ENCODE data around the gene PPP2R2C. TPM values are rescaled to one million over a fixed set of nuclear protein-coding genes. Genes with fewer than 3 reads are reported as not detected.

Gene PPP2R2C
- total RNA-seq, 1 donor from 2014 or later: not detected

DNA sequence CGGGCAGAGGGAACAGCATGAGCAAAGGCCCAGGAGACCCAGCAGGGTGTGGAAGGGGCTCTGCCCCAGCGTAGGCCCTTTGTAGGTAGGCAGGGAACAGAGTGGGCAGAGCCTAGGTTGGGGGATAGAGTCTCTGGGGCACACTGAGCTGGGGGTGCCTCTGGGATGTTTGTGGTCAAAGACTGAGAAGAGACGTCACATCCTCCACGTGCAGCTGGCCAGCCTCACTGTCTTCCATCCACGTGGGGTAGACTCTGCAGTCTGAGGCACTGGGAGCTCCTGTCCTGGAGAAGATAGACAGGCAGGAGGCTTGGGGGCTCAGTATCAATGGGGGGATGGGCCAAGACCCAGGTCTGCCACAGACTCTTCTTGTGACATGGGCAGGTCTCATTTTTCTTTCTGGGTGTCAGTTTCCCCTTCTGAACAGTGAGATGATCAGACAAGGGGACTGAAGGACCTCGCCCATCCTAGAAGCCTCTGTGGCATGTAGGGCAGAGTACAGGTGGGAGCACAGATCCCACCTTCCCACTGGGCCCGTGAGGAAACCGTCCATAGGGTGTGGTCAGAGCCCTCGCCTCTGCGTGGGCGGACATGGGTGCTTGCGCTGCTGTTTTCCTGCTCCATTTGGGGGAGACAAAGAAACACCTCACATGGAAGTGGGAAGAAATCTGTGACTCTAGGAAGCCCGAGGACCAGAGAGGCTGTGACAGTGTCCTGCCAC lies 179.9 kb downstream of the PPP2R2C start:
- Histone ChIP-seq H3K36me3 (ENCODE audit: control insufficient read depth in 3 of 3, insufficient read depth in 3 of 3, low read length in 3 of 3) (peaks cover 44 to 47% (median 44%) of the 10 kb centered on the region in 3 donors), H3K27ac (ENCODE audit: low read depth, low read length) (no peak overlapping the region), H3K4me1 (ENCODE audit: control insufficient read depth in 3 of 3, insufficient read depth in 3 of 3, low read length in 3 of 3) (no peaks in the 10 kb centered on the region), H3K9ac (ENCODE audit: low read depth in 1 of 3, low read length in 3 of 3) (no peak overlapping the region), H3K27me3 (ENCODE audit: control insufficient read depth in 3 of 3, insufficient read depth in 3 of 3, low read length in 3 of 3) (no peaks in the 10 kb centered on the region), H3K9me3 (ENCODE audit: control insufficient read depth in 3 of 3, low read length in 3 of 3) (no peaks in the 10 kb centered on the region), H3K4me3 (ENCODE audit: low read length in 3 of 3) (no peak overlapping the region)

DNA sequence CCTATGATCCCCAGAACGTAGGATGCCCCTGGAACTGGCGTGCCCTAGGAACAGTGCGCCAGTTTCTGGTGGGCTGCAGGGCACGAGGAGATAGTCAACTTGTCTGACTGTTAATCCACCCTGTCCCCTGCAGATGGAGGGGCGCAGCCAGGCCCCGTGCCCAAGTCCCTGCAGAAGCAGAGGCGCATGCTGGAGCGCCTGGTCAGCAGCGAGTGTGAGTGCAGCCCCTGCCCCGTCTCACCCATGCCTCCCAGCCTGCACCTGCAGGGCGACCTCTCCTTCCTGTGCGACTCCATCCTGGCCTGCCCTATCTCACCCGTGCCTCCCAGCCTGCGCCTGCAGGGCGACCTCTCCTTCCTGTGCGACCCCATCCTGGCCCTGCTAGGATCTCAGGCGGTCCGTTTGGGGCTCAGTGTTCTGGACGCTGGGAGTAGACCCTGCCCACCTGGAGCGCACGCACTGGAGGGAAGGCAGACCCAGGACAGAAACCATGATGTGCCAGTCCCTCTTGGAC lies 180.6 kb downstream of the PPP2R2C start:
- Histone ChIP-seq H3K9me3 (ENCODE audit: control insufficient read depth in 3 of 3, low read length in 3 of 3) (no peaks in the 10 kb centered on the region), H3K27me3 (ENCODE audit: control insufficient read depth in 3 of 3, insufficient read depth in 3 of 3, low read length in 3 of 3) (no peaks in the 10 kb centered on the region), H3K4me3 (ENCODE audit: low read length in 3 of 3) (no peak overlapping the region), H3K27ac (ENCODE audit: low read depth, low read length) (no peak overlapping the region), H3K4me1 (ENCODE audit: control insufficient read depth in 3 of 3, insufficient read depth in 3 of 3, low read length in 3 of 3) (no peaks in the 10 kb centered on the region), H3K9ac (ENCODE audit: low read depth in 1 of 3, low read length in 3 of 3) (no peak overlapping the region), H3K36me3 (ENCODE audit: control insufficient read depth in 3 of 3, insufficient read depth in 3 of 3, low read length in 3 of 3) (peaks cover 45 to 50% (median 49%) of the 10 kb centered on the region in 3 donors)

DNA sequence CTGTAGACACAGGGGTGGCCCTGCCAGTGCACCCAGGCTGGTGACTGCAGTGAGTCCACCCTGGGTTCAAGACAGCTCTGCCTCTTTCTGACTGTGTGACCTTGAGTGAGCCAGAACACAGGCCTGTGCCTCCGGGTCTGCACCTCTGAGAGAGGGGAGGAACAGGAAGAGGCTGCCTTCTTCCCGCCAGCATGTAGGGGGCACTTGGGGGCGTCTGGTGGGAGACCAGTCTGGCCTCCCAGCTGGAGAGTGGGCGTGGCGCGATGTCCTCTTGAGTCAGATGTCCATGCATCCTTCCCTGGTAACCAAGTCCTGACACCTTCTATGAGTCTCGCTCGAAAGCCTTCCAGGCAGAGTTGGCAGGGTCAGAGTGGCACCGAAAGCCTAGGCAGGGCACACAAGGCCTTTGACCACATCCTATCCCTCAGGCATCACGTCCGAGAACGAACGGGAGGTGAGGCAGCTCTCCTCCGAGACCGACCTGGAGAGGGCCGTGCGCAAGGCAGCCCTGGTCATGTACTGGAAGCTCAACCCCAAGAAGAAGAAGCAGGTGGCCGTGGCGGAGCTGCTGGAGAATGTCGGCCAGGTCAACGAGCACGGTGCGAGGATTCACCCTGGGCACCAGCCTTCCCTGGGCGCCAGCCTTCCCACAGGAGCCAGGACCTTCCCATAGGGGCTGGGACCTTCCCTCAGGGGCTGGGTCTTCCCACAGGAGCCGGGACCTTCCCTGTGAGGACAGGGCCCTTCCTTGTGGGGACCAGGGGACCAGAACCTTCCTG lies 181.5 kb downstream of the PPP2R2C start:
- Histone ChIP-seq H3K4me3 (ENCODE audit: low read length in 3 of 3) (no peak overlapping the region), H3K27ac (ENCODE audit: low read depth, low read length) (no peak overlapping the region), H3K36me3 (ENCODE audit: control insufficient read depth in 3 of 3, insufficient read depth in 3 of 3, low read length in 3 of 3) (peaks cover 42 to 49% (median 46%) of the 10 kb centered on the region in 3 donors)

DNA sequence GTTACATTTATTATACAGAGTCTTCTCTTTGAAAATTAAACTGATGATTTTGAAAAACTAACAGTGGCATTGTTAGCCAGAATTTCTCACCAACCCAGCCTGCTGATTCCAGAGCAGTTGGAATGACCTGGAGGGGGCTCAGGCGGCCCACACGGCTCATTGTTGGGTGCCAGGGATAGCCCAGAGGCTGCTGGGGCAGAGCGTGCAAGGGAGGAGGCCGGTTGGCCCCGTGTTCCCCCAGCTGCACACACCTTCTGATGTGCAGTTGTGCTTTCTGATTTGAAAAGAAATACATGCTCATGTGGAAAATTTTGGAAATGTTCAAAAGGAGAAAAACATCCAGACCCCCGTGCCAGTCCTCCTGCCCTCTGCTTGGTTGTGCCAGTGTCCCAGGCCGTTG lies 182.2 kb downstream of the PPP2R2C start:
- H3K27me3 ChIP-seq (ENCODE audit: control insufficient read depth in 3 of 3, insufficient read depth in 3 of 3, low read length in 3 of 3): no peaks in the 10 kb centered on the region
- no peak overlapping the region for H3K9ac ChIP-seq (ENCODE audit: low read depth in 1 of 3, low read length in 3 of 3)
- no peaks in the 10 kb centered on the region for H3K4me1 ChIP-seq (ENCODE audit: control insufficient read depth in 3 of 3, insufficient read depth in 3 of 3, low read length in 3 of 3)
- H3K9me3 ChIP-seq (ENCODE audit: control insufficient read depth in 3 of 3, low read length in 3 of 3): no peaks in the 10 kb centered on the region
- no peak overlapping the region for H3K27ac ChIP-seq (ENCODE audit: low read depth, low read length)
- peaks cover 35 to 46% (median 44%) of the 10 kb centered on the region in 3 donors for H3K36me3 ChIP-seq (ENCODE audit: control insufficient read depth in 3 of 3, insufficient read depth in 3 of 3, low read length in 3 of 3)
- no peak overlapping the region for H3K4me3 ChIP-seq (ENCODE audit: low read length in 3 of 3)

More for the DNA sequence above, 181.5 kb downstream of the PPP2R2C start:
- Histone ChIP-seq H3K9ac (ENCODE audit: low read depth in 1 of 3, low read length in 3 of 3) (no peak overlapping the region), H3K27me3 (ENCODE audit: control insufficient read depth in 3 of 3, insufficient read depth in 3 of 3, low read length in 3 of 3) (no peaks in the 10 kb centered on the region), H3K4me1 (ENCODE audit: control insufficient read depth in 3 of 3, insufficient read depth in 3 of 3, low read length in 3 of 3) (no peaks in the 10 kb centered on the region), H3K9me3 (ENCODE audit: control insufficient read depth in 3 of 3, low read length in 3 of 3) (no peaks in the 10 kb centered on the region)

DNA sequence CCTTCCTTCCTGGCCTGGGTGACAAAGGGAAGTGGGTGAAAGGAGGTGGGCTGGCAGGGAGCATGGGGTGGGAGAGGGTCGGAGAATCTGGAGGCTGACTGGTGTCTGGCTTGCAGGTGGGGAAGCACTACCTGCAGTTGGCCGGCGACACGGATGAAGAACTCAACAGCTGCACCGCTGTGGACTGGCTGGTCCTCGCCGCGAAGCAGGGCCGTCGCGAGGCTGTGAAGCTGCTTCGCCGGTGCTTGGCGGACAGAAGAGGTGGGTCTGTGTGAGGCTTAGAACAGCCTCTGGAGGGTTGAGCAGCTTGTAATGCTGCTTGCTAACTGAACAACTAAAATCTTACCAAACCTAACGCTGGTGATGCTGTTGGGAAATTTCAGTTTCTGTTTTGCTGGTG lies 183.5 kb downstream of the PPP2R2C start:
- H3K27ac ChIP-seq (ENCODE audit: low read depth, low read length): no peak overlapping the region

DNA sequence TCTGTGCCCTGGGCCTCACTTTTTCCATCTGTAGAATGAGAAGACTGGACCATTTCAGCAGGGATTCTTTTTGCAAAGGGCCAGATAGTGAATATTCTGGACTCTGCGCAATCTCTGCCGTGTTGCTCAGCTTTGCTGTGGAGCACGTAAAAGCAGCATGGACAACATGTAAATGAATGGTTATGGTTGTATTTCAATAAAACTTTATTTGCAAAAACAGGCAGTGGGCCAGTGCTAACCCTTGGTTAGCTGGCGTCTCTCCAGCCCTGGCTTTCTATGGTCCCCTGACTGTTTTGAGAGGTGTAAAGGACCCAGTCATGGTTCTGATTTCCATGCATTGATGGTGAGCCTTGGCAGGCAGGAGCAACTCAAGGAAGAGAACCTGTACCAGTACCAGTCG lies 184.1 kb downstream of the PPP2R2C start:
- H3K4me3 ChIP-seq (ENCODE audit: low read length in 3 of 3): no peak overlapping the region
- H3K36me3 ChIP-seq (ENCODE audit: control insufficient read depth in 3 of 3, insufficient read depth in 3 of 3, low read length in 3 of 3): peaks cover 30 to 39% (median 39%) of the 10 kb centered on the region in 3 donors
- no peak overlapping the region for H3K9ac ChIP-seq (ENCODE audit: low read depth in 1 of 3, low read length in 3 of 3)
- no peaks in the 10 kb centered on the region for H3K27me3 ChIP-seq (ENCODE audit: control insufficient read depth in 3 of 3, insufficient read depth in 3 of 3, low read length in 3 of 3)
- no peak overlapping the region for H3K27ac ChIP-seq (ENCODE audit: low read depth, low read length)
- no peaks in the 10 kb centered on the region for H3K4me1 ChIP-seq (ENCODE audit: control insufficient read depth in 3 of 3, insufficient read depth in 3 of 3, low read length in 3 of 3)
- no peaks in the 10 kb centered on the region for H3K9me3 ChIP-seq (ENCODE audit: control insufficient read depth in 3 of 3, low read length in 3 of 3)

More for the DNA sequence above, 183.5 kb downstream of the PPP2R2C start:
- Histone ChIP-seq H3K36me3 (ENCODE audit: control insufficient read depth in 3 of 3, insufficient read depth in 3 of 3, low read length in 3 of 3) (peaks cover 35 to 38% (median 38%) of the 10 kb centered on the region in 3 donors), H3K9ac (ENCODE audit: low read depth in 1 of 3, low read length in 3 of 3) (no peak overlapping the region), H3K9me3 (ENCODE audit: control insufficient read depth in 3 of 3, low read length in 3 of 3) (no peaks in the 10 kb centered on the region), H3K4me1 (ENCODE audit: control insufficient read depth in 3 of 3, insufficient read depth in 3 of 3, low read length in 3 of 3) (no peaks in the 10 kb centered on the region), H3K4me3 (ENCODE audit: low read length in 3 of 3) (no peak overlapping the region), H3K27me3 (ENCODE audit: control insufficient read depth in 3 of 3, insufficient read depth in 3 of 3, low read length in 3 of 3) (no peaks in the 10 kb centered on the region)

DNA sequence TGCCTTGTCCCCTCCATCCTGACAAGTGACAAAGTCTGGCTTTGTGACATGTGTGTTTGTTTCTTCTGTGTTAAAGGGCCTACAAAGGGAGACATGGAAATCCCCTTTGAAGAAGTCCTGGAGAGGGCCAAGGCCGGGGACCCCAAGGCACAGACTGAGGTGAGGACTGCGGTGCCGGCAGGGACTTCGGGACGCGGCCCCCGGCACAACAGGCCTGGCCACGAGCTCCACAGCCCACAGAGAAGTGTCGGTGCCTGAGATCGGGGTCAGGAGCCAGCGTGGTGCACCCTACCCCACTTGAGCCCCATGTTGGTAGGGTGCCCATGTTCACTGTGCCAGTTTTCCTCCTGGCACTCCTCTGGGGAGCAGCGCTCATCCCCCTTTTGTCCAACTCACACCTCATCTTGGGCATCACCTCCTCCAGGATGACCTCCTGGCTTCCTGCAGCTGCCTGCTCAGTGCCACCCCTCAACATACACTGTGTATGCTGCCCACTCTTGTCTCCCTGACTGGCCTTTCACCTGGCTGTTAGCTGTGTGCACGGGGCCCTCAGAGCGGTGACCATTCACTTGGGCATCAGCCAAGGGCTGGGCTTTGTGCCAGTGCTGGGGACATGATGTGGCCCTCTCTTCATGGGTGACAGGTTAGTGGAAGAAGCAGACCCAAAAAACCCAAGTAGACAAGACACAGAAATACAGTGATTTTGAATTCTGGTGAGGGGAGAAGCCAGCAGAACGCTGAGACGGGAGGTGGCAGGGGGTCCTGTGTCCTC lies 185.2 kb downstream of the PPP2R2C start:
- H3K4me3 ChIP-seq (ENCODE audit: low read length in 3 of 3): no peak overlapping the region
- H3K9ac ChIP-seq (ENCODE audit: low read depth in 1 of 3, low read length in 3 of 3): no peak overlapping the region
- H3K27ac ChIP-seq (ENCODE audit: low read depth, low read length): no peak overlapping the region
- no peaks in the 10 kb centered on the region for H3K27me3 ChIP-seq (ENCODE audit: control insufficient read depth in 3 of 3, insufficient read depth in 3 of 3, low read length in 3 of 3)
- no peaks in the 10 kb centered on the region for H3K9me3 ChIP-seq (ENCODE audit: control insufficient read depth in 3 of 3, low read length in 3 of 3)
- H3K36me3 ChIP-seq (ENCODE audit: control insufficient read depth in 3 of 3, insufficient read depth in 3 of 3, low read length in 3 of 3): peaks cover 30 to 44% (median 40%) of the 10 kb centered on the region in 3 donors
- no peaks in the 10 kb centered on the region for H3K4me1 ChIP-seq (ENCODE audit: control insufficient read depth in 3 of 3, insufficient read depth in 3 of 3, low read length in 3 of 3)

DNA sequence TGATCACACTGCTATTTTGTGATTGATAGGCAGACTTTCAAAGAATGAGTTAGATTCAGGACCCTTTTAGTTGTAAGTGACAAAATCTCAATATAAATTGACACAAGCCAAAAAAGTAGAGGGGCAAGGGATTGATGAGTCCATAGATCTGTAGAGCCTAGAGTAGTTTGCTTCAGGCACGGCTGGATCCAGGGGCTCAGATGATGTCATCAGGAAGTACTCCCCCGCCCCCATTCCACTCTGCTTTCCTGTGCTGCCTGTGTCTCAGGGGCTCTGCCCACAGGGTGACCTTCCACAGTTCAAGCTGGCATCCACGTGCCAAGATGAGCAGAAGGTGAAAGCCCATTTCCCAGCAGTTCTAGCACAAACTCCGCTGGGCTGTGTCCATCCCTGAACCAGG lies 189.1 kb downstream of the PPP2R2C start:
- H3K9ac ChIP-seq (ENCODE audit: low read depth in 1 of 3, low read length in 3 of 3): no peak overlapping the region
- H3K27ac ChIP-seq (ENCODE audit: low read depth, low read length): no peak overlapping the region
- H3K9me3 ChIP-seq (ENCODE audit: control insufficient read depth in 3 of 3, low read length in 3 of 3): no peaks in the 10 kb centered on the region
- H3K27me3 ChIP-seq (ENCODE audit: control insufficient read depth in 3 of 3, insufficient read depth in 3 of 3, low read length in 3 of 3): no peaks in the 10 kb centered on the region
- H3K4me3 ChIP-seq (ENCODE audit: low read length in 3 of 3): no peak overlapping the region
- peaks cover 2 to 12% (median 5%) of the 10 kb centered on the region in 3 donors for H3K4me1 ChIP-seq (ENCODE audit: control insufficient read depth in 3 of 3, insufficient read depth in 3 of 3, low read length in 3 of 3)
- H3K36me3 ChIP-seq (ENCODE audit: control insufficient read depth in 3 of 3, insufficient read depth in 3 of 3, low read length in 3 of 3): peaks cover 11 to 29% (median 17%) of the 10 kb centered on the region in 3 donors

DNA sequence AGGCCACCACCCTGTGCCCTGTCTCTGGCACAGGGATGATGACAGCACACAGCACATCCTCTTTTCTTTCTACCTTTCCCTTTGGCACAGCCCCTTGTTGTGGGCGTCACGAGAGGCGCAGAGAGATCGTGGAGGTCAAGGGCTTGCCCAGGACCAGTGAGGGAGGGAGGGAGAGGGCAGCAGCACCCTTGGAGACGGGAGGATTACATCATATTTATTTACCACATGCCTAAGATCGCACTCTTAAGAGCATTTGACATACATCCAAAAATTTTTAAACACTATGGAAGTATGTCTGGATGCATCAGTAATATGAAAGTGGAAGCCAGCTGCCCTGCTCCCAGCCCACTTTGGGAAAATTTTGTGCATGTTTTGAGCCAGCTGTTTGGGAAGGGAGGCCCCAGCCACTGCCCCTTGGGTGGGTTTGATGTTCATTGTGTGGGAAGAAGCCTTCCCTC lies 190.1 kb downstream of the PPP2R2C start:
- H3K4me1 ChIP-seq (ENCODE audit: control insufficient read depth in 3 of 3, insufficient read depth in 3 of 3, low read length in 3 of 3): peaks cover 5 to 21% (median 8%) of the 10 kb centered on the region in 3 donors
- no peak overlapping the region for H3K27ac ChIP-seq (ENCODE audit: low read depth, low read length)

More for the DNA sequence above, 190.1 kb downstream of the PPP2R2C start:
- peaks cover 8 to 26% (median 20%) of the 10 kb centered on the region in 3 donors for H3K36me3 ChIP-seq (ENCODE audit: control insufficient read depth in 3 of 3, insufficient read depth in 3 of 3, low read length in 3 of 3)
- no peaks in the 10 kb centered on the region for H3K9me3 ChIP-seq (ENCODE audit: control insufficient read depth in 3 of 3, low read length in 3 of 3)
- no peak overlapping the region for H3K4me3 ChIP-seq (ENCODE audit: low read length in 3 of 3)
- no peak overlapping the region for H3K9ac ChIP-seq (ENCODE audit: low read depth in 1 of 3, low read length in 3 of 3)
- no peaks in the 10 kb centered on the region for H3K27me3 ChIP-seq (ENCODE audit: control insufficient read depth in 3 of 3, insufficient read depth in 3 of 3, low read length in 3 of 3)

Data from skeletal muscle tissue (tissue), 4 donors.